ENCODE data around the gene VPS36. TPM values are rescaled to one million over a fixed set of nuclear protein-coding genes. Genes with fewer than 3 reads are reported as not detected.

Gene VPS36
- total RNA-seq, 1 experiment from 2014 or later: 19.2 TPM

DNA sequence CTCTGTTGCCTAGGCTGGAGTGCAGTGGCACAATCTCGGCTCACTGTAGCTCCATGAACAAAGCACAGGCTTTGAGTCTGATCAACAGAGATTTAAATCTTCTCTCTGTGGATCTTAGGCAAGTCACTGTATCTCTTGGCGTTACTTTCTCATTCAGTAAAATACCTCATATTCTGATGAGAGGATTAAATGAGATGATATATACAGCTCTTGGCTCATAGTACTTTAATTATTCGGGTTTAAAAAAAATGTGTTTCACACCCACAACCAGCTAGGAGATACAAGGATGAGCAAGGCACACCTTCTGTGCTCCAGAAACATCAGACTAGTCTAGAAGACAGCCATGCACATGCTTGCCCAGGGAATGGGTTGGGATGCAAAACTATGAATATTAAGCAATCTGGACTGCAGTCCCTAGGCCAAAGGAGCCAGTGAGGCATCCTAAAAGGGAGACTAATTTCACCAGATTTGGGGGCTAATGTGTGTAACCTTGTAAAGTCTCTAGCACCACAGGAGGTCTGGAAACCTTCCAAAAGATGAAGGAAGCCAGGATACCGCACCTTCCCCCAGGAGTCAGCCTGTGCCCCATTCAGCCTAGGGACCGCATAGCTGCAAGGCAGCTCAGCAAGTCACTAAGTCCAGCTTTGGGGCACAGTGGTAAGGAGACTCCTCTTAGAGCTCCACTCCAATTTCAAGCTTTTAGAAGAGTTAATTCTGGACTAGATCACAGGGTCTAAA, 2.5 kb downstream of the VPS36 start (continued):
- TF ChIP-seq, protein P1, sequence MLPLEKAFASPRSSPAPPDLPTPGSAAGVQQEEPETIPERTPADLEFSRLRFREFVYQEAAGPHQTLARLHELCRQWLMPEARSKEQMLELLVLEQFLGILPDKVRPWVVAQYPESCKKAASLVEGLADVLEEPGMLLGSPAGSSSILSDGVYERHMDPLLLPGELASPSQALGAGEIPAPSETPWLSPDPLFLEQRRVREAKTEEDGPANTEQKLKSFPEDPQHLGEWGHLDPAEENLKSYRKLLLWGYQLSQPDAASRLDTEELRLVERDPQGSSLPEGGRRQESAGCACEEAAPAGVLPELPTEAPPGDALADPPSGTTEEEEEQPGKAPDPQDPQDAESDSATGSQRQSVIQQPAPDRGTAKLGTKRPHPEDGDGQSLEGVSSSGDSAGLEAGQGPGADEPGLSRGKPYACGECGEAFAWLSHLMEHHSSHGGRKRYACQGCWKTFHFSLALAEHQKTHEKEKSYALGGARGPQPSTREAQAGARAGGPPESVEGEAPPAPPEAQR (CRISPR knock-in tag; IDR thresholded peaks at IDR 0.05): no peak
- TF ChIP-seq, protein P2, sequence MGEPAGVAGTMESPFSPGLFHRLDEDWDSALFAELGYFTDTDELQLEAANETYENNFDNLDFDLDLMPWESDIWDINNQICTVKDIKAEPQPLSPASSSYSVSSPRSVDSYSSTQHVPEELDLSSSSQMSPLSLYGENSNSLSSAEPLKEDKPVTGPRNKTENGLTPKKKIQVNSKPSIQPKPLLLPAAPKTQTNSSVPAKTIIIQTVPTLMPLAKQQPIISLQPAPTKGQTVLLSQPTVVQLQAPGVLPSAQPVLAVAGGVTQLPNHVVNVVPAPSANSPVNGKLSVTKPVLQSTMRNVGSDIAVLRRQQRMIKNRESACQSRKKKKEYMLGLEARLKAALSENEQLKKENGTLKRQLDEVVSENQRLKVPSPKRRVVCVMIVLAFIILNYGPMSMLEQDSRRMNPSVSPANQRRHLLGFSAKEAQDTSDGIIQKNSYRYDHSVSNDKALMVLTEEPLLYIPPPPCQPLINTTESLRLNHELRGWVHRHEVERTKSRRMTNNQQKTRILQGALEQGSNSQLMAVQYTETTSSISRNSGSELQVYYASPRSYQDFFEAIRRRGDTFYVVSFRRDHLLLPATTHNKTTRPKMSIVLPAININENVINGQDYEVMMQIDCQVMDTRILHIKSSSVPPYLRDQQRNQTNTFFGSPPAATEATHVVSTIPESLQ (CRISPR knock-in tag; IDR thresholded peaks at IDR 0.05): no peak

DNA sequence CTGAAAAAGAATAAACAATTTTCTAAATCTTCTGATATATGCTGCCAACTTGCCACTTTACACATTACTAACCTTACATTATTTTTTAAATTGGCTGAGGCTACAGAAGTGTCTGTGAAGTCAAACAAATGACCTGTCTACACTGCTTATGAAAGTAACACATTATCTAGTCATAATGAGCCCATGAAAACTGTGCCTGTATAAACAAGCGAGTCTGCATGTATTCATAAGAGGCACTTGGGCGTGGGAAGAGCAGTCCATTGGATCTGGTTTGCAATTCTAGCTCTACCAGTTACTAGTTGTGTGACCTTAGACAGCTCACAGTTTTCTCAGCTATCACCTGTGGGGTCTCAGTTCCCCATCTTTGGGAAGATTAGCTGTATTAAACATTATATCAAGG, 3.1 kb downstream of the VPS36 start:
- H3K27ac Mint-ChIP-seq: no peak overlapping the region
- H3K9me3 Mint-ChIP-seq: no peaks in the 10 kb centered on the region
- H3K4me3 Mint-ChIP-seq: no peak overlapping the region
- ATAC-seq (no peak), DNase-seq (ENCODE audit: low spot score) (no peak)
- no peak for TF ChIP-seq CBFB (CRISPR knock-in tag; IDR thresholded peaks at IDR 0.05; ENCODE audit: low read depth)
- TF ChIP-seq, protein P3, sequence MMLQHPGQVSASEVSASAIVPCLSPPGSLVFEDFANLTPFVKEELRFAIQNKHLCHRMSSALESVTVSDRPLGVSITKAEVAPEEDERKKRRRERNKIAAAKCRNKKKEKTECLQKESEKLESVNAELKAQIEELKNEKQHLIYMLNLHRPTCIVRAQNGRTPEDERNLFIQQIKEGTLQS (CRISPR knock-in tag; conservative IDR thresholded peaks at IDR 0.05): no peak
- TF ChIP-seq, protein P4, sequence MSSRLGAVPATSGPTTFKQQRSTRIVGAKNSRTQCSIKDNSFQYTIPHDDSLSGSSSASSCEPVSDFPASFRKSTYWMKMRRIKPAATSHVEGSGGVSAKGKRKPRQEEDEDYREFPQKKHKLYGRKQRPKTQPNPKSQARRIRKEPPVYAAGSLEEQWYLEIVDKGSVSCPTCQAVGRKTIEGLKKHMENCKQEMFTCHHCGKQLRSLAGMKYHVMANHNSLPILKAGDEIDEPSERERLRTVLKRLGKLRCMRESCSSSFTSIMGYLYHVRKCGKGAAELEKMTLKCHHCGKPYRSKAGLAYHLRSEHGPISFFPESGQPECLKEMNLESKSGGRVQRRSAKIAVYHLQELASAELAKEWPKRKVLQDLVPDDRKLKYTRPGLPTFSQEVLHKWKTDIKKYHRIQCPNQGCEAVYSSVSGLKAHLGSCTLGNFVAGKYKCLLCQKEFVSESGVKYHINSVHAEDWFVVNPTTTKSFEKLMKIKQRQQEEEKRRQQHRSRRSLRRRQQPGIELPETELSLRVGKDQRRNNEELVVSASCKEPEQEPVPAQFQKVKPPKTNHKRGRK (CRISPR knock-in tag; IDR thresholded peaks at IDR 0.05; ENCODE audit: borderline replicate concordance): no peak
- TF ChIP-seq ZNF671 (CRISPR knock-in tag; IDR thresholded peaks at IDR 0.05): no peak
- TF ChIP-seq, protein P5, sequence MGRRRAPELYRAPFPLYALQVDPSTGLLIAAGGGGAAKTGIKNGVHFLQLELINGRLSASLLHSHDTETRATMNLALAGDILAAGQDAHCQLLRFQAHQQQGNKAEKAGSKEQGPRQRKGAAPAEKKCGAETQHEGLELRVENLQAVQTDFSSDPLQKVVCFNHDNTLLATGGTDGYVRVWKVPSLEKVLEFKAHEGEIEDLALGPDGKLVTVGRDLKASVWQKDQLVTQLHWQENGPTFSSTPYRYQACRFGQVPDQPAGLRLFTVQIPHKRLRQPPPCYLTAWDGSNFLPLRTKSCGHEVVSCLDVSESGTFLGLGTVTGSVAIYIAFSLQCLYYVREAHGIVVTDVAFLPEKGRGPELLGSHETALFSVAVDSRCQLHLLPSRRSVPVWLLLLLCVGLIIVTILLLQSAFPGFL (CRISPR knock-in tag; IDR thresholded peaks at IDR 0.05; ENCODE audit: borderline replicate concordance): no peak
- no peak for TF ChIP-seq SP1 (CRISPR knock-in tag; conservative IDR thresholded peaks at IDR 0.05)
- TF ChIP-seq ZNF219 (CRISPR knock-in tag; IDR thresholded peaks at IDR 0.05; ENCODE audit: borderline replicate concordance): no peak
- POLR2A ChIA-PET: no interaction called here
- CTCF ChIA-PET: no interaction called here
- H3K36me3 Mint-ChIP-seq: no peaks in the 10 kb centered on the region
- peaks cover 13% of the 10 kb centered on the region for H3K4me1 Mint-ChIP-seq
- no peaks in the 10 kb centered on the region; the same call in 1 of the 2 replicates for H3K27me3 Mint-ChIP-seq (ENCODE audit: low read depth)

DNA sequence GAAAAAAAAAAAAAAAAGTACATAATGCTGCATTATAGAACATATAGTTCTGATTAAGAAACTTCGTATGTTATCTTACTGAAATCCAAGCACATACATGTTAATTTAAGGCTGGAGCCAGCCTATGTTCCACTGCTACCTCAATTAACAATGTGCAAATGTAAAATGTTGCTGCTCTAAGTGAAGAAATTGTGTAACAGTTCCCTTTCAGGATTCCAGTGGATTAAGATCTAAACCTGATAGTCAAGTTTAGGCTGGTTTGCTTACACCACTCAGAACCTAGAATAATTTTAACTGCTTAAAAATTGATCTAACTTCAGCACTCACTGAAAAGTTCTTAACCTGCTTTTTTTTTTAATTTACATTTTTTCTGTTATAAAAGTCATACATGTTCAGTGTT, 4.2 kb downstream of the VPS36 start:
- DNase-seq (ENCODE audit: low spot score): no peak
- no peak overlapping the region for H3K27ac Mint-ChIP-seq
- peaks cover 13% of the 10 kb centered on the region for H3K4me1 Mint-ChIP-seq
- no peaks in the 10 kb centered on the region; the same call in 1 of the 2 replicates for H3K27me3 Mint-ChIP-seq (ENCODE audit: low read depth)
- 0 out of 2 replicates have a peak, but pooled peaks cover 3% of the 10 kb centered on the region for H3K36me3 Mint-ChIP-seq
- CTCF ChIA-PET: no interaction called here
- H3K9me3 Mint-ChIP-seq: no peaks in the 10 kb centered on the region
- H3K4me3 Mint-ChIP-seq: no peak overlapping the region
- POLR2A ChIA-PET: no interaction called here
- ATAC-seq: no peak
- no peak for TF ChIP-seq ZNF396 (CRISPR knock-in tag; IDR thresholded peaks at IDR 0.05; ENCODE audit: borderline replicate concordance)
- TF ChIP-seq, protein P6, sequence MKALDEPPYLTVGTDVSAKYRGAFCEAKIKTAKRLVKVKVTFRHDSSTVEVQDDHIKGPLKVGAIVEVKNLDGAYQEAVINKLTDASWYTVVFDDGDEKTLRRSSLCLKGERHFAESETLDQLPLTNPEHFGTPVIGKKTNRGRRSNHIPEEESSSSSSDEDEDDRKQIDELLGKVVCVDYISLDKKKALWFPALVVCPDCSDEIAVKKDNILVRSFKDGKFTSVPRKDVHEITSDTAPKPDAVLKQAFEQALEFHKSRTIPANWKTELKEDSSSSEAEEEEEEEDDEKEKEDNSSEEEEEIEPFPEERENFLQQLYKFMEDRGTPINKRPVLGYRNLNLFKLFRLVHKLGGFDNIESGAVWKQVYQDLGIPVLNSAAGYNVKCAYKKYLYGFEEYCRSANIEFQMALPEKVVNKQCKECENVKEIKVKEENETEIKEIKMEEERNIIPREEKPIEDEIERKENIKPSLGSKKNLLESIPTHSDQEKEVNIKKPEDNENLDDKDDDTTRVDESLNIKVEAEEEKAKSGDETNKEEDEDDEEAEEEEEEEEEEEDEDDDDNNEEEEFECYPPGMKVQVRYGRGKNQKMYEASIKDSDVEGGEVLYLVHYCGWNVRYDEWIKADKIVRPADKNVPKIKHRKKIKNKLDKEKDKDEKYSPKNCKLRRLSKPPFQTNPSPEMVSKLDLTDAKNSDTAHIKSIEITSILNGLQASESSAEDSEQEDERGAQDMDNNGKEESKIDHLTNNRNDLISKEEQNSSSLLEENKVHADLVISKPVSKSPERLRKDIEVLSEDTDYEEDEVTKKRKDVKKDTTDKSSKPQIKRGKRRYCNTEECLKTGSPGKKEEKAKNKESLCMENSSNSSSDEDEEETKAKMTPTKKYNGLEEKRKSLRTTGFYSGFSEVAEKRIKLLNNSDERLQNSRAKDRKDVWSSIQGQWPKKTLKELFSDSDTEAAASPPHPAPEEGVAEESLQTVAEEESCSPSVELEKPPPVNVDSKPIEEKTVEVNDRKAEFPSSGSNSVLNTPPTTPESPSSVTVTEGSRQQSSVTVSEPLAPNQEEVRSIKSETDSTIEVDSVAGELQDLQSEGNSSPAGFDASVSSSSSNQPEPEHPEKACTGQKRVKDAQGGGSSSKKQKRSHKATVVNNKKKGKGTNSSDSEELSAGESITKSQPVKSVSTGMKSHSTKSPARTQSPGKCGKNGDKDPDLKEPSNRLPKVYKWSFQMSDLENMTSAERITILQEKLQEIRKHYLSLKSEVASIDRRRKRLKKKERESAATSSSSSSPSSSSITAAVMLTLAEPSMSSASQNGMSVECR (CRISPR knock-in tag; IDR thresholded peaks at IDR 0.05; ENCODE audit: borderline replicate concordance): no peak
- TF ChIP-seq ELF4 (CRISPR knock-in tag; IDR thresholded peaks at IDR 0.05; ENCODE audit: low read depth): no peak
- TF ChIP-seq, protein P7, sequence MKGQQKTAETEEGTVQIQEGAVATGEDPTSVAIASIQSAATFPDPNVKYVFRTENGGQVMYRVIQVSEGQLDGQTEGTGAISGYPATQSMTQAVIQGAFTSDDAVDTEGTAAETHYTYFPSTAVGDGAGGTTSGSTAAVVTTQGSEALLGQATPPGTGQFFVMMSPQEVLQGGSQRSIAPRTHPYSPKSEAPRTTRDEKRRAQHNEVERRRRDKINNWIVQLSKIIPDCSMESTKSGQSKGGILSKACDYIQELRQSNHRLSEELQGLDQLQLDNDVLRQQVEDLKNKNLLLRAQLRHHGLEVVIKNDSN (CRISPR knock-in tag; IDR thresholded peaks at IDR 0.05): no peak
- TF ChIP-seq GTF2I (CRISPR knock-in tag; conservative IDR thresholded peaks at IDR 0.05): no peak
- no peak for TF ChIP-seq SMAD4 (CRISPR knock-in tag; IDR thresholded peaks at IDR 0.05)
- no peak for TF ChIP-seq ATF1 (CRISPR knock-in tag; IDR thresholded peaks at IDR 0.05)
- no peak for TF ChIP-seq MXD4 (CRISPR knock-in tag; IDR thresholded peaks at IDR 0.05; ENCODE audit: borderline replicate concordance)
- no peak for TF ChIP-seq FOXJ3 (CRISPR knock-in tag; IDR thresholded peaks at IDR 0.05; ENCODE audit: borderline replicate concordance)
- TF ChIP-seq, protein P8, sequence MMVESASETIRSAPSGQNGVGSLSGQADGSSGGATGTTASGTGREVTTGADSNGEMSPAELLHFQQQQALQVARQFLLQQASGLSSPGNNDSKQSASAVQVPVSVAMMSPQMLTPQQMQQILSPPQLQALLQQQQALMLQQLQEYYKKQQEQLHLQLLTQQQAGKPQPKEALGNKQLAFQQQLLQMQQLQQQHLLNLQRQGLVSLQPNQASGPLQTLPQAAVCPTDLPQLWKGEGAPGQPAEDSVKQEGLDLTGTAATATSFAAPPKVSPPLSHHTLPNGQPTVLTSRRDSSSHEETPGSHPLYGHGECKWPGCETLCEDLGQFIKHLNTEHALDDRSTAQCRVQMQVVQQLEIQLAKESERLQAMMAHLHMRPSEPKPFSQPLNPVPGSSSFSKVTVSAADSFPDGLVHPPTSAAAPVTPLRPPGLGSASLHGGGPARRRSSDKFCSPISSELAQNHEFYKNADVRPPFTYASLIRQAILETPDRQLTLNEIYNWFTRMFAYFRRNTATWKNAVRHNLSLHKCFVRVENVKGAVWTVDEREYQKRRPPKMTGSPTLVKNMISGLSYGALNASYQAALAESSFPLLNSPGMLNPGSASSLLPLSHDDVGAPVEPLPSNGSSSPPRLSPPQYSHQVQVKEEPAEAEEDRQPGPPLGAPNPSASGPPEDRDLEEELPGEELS (CRISPR knock-in tag; IDR thresholded peaks at IDR 0.05): no peak

Data from WTC11 (cell line).